RPMI8226 (cell line): ENCODE measurements around the gene ABHD17C.
"Not testable (repeated sequence)": the region's sequence is repeated elsewhere in the genome, so short reads cannot be mapped to it uniquely, and the experiment has no call there.

Source experiments
- DNase-seq: peaks from one replicate; pipeline ENCODE4 v3.0.0-alpha.2; 2015

The ABHD17C gene

GRCh38 chr15:80732818-80733217, 37.7 kb downstream of the ABHD17C start:
- DNase-seq, result no peak

- no peak for DNase-seq
Observed at GRCh38 chr15:80733460-80733859, 38.4 kb downstream of the ABHD17C start.

GRCh38 chr15:80735344-80735743, 40.2 kb downstream of the ABHD17C start:
- no peak for DNase-seq

GRCh38 chr15:80736560-80736959, 41.5 kb downstream of the ABHD17C start:
- no peak for DNase-seq

GRCh38 chr15:80739919-80740318, 44.8 kb downstream of the ABHD17C start:
- DNase-seq, result no peak

GRCh38 chr15:80742081-80742480, 47.0 kb downstream of the ABHD17C start:
- no peak for DNase-seq

GRCh38 chr15:80743189-80743833, 48.2 kb downstream of the ABHD17C start:
- no peak for DNase-seq

- no peak for DNase-seq
Observed at GRCh38 chr15:80744415-80744814, 49.3 kb downstream of the ABHD17C start.

GRCh38 chr15:80744826-80745225, 49.7 kb downstream of the ABHD17C start:
- DNase-seq, result no peak

- no peak for DNase-seq
Observed at GRCh38 chr15:80745888-80746287, 50.8 kb downstream of the ABHD17C start.

GRCh38 chr15:80747317-80748053, 52.4 kb downstream of the ABHD17C start:
- no peak for DNase-seq

GRCh38 chr15:80749589-80749988, 54.5 kb downstream of the ABHD17C start:
- DNase-seq, result no peak

GRCh38 chr15:80750575-80750974, 55.5 kb downstream of the ABHD17C start:
- no peak for DNase-seq

GRCh38 chr15:80752204-80752603, 57.1 kb downstream of the ABHD17C start:
- DNase-seq, result no peak

GRCh38 chr15:80753161-80753560, 58.1 kb downstream of the ABHD17C start:
- no peak for DNase-seq

- no peak for DNase-seq
Observed at GRCh38 chr15:80754014-80754413, 58.9 kb downstream of the ABHD17C start.

- no peak for DNase-seq
Observed at GRCh38 chr15:80755885-80756284, 60.8 kb downstream of the ABHD17C start.

GRCh38 chr15:80758130-80758745, 63.1 kb downstream of the ABHD17C start:
- DNase-seq, result no peak

GRCh38 chr15:80760960-80761359, 65.8 kb downstream of the ABHD17C start:
- no peak for DNase-seq

GRCh38 chr15:80761754-80762153, 66.6 kb downstream of the ABHD17C start:
- no peak for DNase-seq

- not testable (repeated sequence) for DNase-seq
Observed at GRCh38 chr15:80763235-80763634, 68.1 kb downstream of the ABHD17C start.

- no peak for DNase-seq
Observed at GRCh38 chr15:80764535-80764934, 69.4 kb downstream of the ABHD17C start.

GRCh38 chr15:80766275-80766674, 71.2 kb downstream of the ABHD17C start:
- no peak for DNase-seq

- no peak for DNase-seq
Observed at GRCh38 chr15:80768158-80768557, 73.0 kb downstream of the ABHD17C start.
